ENCODE results near the gene OXSR1.
"Not testable (repeated sequence)": the region's sequence is repeated elsewhere in the genome, so short reads cannot be mapped to it uniquely, and the experiment has no call there.

Gene OXSR1

GRCh38 chr3:38265604-38266307 lies 100.4 kb downstream of the OXSR1 start, which contains the start of gene SLC22A13:
Gene SLC22A13 (plus strand): TSS chr3:38265812. CDS start chr3:38265861, 49 bp downstream.
- no peak for DNase-seq (ENCODE audit: low read depth in 2 of 3, low spot score in 2 of 3)

- DNase-seq (ENCODE audit: low read depth in 2 of 3, low spot score in 2 of 3), result no peak
These were observed 101.5 kb downstream of the OXSR1 start for GRCh38 chr3:38266810-38267209.

DNA sequence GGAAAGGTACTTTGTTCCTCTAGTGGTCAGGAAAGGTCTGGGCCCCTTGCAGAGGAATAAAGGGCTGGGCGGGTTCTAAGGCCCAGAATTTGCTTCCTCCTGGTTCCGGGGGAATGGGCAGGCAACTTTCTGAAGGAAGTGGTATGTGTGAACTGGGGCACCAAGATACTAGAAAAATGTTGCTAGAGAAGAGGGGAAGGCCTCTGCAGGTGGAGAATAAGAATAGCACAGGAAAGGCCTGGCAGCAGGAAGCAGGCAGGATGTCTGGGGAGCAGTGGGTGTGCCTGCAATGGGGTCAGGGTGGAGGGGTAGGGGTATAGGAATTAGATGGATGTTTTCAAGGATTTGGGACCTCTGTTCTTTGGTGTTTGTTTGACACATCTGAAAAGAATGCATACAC lies 102.3 kb downstream of the OXSR1 start:
- no peak for DNase-seq (ENCODE audit: low read depth in 2 of 3, low spot score in 2 of 3)

DNA sequence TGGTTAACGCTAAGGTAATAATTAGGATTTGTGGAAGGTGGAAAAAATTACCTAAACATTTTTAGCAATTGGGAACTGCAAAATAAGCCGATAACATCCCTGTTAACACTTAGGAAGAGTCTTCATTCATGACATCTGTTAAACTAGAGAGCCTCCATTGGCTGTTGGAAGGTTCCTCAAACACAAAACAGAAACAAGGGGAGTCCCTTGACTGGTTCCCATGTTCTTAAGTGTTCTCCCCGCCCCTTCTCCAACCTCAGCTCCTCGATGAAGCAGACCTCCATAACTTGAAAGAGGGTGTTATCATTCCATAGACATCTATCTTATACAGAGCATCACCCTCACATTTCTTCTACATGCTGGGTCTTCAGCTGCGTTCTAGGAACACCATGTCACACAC lies 102.8 kb downstream of the OXSR1 start:
- no peak for DNase-seq (ENCODE audit: low read depth in 2 of 3, low spot score in 2 of 3)

DNA sequence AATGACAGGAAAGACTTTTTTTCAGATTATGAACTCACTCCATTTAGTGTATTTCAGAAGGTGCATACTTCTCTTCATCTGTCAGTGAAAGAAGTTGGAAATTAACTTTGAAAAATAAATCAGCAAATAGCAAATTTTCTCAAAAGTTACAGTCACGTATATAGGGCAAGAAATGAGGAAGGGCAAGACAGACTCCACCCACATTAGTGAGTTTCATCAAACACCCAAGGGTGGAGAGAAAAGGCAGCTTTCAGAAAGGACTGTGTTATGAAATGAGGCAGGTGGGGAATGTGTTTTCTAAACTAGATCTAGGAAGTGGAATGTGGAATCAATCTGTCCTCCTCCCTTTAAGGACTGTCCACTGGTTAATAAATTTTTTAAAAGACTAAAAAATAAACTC lies 103.2 kb downstream of the OXSR1 start:
- no peak for DNase-seq (ENCODE audit: low read depth in 2 of 3, low spot score in 2 of 3)

- no peak for DNase-seq (ENCODE audit: low read depth in 2 of 3, low spot score in 2 of 3)
These were observed 105.3 kb downstream of the OXSR1 start for GRCh38 chr3:38270606-38271005.

GRCh38 chr3:38271553-38271952 lies 106.2 kb downstream of the OXSR1 start:
- DNase-seq (ENCODE audit: low read depth in 2 of 3, low spot score in 2 of 3), result no peak

DNA sequence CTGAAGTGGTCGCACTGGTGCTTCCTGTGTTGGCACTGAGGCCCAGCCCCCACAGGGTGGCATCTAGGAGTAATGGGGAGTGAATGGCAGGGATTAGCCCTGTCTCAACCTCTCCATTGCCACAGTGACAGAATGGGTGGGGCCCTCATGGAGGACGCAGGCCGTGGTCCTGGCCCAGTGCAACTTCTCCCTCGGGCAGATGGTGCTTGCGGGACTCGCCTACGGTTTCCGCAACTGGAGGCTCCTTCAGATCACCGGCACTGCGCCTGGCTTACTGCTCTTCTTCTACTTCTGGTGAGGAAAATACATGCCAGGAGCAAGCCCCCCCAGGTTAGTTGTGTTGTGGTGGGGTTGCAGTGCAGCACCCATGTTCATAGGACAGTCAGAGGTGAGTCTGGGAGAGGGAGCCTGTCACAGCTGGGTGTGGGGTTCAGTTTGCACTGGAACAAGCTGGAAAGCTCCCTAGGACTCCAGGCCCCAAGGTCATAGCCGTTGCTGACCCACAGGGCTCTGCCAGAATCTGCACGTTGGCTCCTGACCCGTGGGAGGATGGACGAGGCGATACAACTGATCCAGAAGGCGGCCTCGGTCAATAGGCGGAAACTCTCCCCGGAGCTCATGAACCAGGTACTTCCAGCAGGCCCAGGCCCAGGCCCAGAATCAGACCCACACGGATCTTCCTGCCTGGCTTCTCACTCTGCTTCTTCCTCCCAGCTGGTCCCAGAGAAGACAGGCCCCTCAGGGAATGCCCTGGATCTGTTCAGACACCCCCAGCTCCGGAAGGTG lies 109.7 kb downstream of the OXSR1 start:
- DNase-seq (ENCODE audit: low read depth in 2 of 3, low spot score in 2 of 3), result no peak

GRCh38 chr3:38275658-38276057 lies 110.3 kb downstream of the OXSR1 start:
- DNase-seq (ENCODE audit: low read depth in 2 of 3, low spot score in 2 of 3), result no peak

DNA sequence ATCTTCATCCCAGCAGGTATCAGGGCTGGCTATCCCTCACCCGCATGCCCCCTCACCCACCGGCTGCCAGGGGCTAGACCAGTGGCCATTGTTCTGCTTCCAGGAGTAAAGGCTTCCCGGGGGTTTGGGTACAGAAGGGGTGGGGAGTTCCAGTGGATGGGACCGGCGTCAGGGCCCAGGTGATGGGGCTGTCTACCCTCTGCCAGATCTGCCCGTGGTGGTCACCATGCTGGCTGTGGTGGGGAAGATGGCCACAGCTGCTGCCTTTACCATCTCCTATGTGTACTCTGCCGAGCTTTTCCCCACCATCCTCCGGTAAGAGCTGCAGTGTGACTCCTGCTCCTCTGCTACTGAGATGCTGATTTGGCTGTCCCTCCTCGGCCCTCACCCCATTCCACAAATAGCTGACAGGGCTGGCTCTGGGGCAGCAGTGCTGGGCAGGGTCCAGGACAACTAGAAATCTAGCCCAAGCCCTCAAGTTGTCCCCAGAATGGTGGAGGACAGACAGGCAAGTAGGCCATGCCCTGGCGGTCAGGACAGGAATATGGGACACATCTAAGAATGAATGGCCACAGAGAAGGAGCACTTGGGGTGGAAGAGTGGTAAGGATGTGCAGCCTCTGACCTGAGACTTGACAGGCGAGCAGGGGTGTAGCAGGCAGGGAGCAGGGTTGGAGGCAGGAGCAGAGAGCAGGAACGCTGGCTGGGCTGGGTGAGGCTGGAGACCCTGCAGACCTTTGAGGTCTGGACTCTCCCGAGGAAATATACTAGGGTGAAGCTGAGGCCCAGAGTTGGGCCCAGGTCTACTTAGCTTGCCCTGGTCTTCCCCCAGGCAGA lies 111.0 kb downstream of the OXSR1 start:
- DNase-seq (ENCODE audit: low read depth in 2 of 3, low spot score in 2 of 3), result no peak

- no peak for DNase-seq (ENCODE audit: low read depth in 2 of 3, low spot score in 2 of 3)
These were observed 111.7 kb downstream of the OXSR1 start for GRCh38 chr3:38276917-38277630.

DNA sequence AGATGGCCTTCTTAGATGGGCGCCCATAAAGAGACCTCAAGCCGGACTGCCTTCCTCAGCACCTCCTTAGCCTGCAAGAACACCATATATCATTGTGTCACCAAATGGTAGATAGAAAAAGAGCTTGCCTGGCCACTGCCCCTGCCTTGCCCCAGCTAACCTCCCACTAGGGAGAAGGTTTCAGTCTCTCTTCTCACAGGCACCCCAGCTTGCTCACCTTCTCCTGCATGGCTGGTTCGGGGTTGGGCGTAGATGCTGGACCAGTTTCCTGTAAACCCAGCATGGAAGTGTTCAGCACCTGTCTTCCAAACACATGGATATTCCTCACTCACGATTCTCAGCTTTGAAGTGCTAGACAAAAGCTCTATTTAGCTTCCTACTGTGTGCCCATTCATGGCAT lies 113.5 kb downstream of the OXSR1 start:
- DNase-seq (ENCODE audit: low read depth in 2 of 3, low spot score in 2 of 3), result no peak

DNA sequence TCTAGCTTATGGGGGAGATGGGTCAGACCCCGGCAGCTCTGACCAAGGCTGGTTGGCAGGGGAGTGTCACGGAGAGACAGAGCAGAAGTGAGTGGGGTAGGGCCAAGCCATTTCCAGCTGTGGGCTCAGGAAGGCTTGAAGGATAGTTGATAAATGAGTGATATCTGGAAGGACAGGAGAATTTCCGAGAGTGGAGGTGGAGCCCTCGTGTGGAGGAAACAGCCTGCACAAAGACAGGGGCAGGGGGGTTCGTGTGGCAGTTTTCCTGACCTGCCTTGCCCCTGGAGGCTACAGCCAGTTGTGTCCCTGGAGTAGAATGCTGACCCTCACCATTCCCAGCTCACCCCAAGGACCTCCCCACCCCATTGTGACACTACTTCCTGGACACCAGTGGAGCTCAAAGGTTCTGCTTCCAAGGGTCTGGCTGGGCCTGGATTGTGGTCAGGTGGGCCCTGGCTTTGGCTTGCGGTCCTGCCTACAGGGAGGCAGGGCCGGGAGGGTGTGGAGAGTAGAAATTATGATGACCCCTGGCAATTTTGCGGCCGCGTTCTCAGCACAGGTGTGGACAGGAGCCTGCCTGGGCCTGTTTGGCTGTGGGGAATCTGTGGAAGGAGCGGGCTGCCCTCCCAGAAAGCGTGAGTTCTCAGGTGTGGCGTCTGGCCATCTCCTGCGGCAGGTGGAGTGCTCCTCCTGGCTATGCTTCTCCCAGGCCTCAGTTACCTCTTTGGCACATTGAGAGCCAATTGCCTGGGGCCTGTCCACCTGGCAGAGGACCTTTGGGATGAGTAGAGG lies 116.8 kb downstream of the OXSR1 start, which contains the start of gene SLC22A14:
TSS of gene SLC22A14 (plus strand) at position 400 of the 792 bp plus-strand sequence. CDS start 23,733 bp downstream, outside the sequence.
- no peak for DNase-seq (ENCODE audit: low read depth in 2 of 3, low spot score in 2 of 3)

GRCh38 chr3:38283810-38284755 lies 118.7 kb downstream of the OXSR1 start:
- DNase-seq (ENCODE audit: low read depth in 2 of 3, low spot score in 2 of 3), result no peak

DNA sequence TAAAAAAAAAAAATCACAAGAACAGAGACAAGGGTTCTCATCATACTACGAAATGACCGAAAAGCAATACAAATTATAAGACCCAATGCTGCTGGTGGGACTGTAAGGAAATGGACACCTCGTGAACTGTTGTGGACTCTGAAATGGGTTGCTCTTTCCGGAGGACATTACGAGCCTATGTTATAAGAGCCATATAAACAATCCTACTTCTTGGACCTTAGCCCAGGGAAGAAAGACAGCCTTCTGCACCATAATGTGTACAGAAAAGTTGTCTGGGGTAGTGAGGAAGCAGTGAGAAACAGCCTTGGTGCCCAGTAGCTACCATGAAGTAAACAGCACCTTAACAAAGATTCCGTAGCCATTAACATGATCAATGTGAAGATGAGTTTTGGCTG lies 119.4 kb downstream of the OXSR1 start:
- DNase-seq (ENCODE audit: low read depth in 2 of 3, low spot score in 2 of 3), result no peak

DNA sequence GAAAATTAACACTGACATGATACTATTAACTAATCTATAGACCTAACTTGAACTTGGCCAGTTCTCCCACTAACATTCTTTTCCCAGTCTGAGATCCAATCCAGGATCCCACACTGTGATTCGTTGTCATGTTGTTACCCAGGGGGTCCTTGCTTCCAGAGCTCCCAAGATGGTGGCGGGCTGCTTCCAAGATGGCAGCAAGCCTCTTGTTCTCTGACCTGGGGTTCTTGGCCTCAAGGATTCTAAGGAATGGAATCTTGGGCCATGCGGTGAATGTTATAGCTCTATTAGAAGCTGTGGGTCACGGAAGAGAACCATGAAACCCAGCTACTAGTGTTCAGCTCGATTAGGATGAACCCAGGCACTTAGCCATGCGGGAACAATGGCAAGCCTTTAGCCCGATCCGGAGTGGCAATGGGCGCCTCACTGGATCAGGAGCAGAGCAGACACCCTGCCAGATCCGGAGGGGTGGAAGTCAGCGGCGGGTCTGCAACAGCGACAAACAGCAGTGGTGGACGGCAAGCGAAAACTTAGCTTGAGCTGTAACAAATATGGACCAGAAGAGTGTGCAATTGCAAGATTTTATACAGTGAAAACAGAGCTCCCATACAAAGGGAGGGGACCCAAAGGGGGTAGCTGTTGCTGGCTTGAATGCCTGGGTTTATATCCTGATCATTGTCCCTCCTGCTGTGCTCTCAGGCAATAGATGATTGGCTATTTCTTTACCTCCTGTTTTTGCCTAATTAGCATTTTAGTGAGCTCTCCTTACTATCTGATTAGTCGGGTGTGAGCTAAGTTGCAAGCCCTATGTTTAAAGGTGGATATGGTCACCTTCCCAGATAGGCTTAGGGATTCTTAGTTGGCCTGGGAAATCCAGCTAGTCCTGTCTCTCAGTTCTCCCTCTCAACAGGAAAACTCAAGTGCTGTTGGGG lies 124.2 kb downstream of the OXSR1 start:
- DNase-seq (ENCODE audit: low read depth in 2 of 3, low spot score in 2 of 3), result not testable (repeated sequence)

- DNase-seq (ENCODE audit: low read depth in 2 of 3, low spot score in 2 of 3), result not testable (repeated sequence)
These were observed 131.7 kb downstream of the OXSR1 start for GRCh38 chr3:38297053-38297452.

DNA sequence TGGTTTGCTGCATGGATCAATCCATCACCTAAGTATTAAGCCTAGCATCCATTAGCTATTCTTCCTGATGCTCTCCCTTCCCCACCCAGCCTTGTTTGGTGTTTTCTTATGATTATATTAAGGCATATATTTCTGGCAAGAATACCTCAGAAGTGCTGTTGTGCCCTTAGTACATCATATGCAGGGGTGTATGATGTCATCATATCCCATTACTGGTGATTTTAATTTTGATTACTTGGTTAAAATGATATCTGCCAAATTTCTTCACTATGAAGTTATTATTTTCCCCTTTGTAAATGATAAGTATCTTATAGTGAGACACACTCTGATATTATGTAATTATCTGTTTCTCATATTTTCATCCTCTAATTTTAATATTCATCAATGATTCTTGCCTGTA lies 132.2 kb downstream of the OXSR1 start:
- no peak for DNase-seq (ENCODE audit: low read depth in 2 of 3, low spot score in 2 of 3)
